ENCODE measurements around the gene LARP6.
"Not testable (repeated sequence)": the region's sequence is repeated elsewhere in the genome, so short reads cannot be mapped to it uniquely, and the experiment has no call there.

The LARP6 gene

GRCh38 chr15:70829371-70830166 lies 24.4 kb downstream of the LARP6 start:
- DNase-seq = no peak

- no peak for DNase-seq
Measured at GRCh38 chr15:70827721-70828120, 26.2 kb downstream of the LARP6 start.

GRCh38 chr15:70826634-70827033 lies 27.3 kb downstream of the LARP6 start:
- DNase-seq = no peak

- DNase-seq = no peak
Measured at GRCh38 chr15:70825841-70826240, 28.1 kb downstream of the LARP6 start.

GRCh38 chr15:70823196-70823595 lies 30.8 kb downstream of the LARP6 start:
- DNase-seq = no peak

- no peak for DNase-seq
Measured at GRCh38 chr15:70820214-70820613, 33.7 kb downstream of the LARP6 start.

GRCh38 chr15:70818580-70818979 lies 35.4 kb downstream of the LARP6 start:
- no peak for DNase-seq

GRCh38 chr15:70817266-70817665 lies 36.7 kb downstream of the LARP6 start:
- DNase-seq = no peak

GRCh38 chr15:70815604-70816003 lies 38.4 kb downstream of the LARP6 start:
- DNase-seq = no peak

GRCh38 chr15:70815011-70815410 lies 38.9 kb downstream of the LARP6 start:
- DNase-seq = not testable (repeated sequence)

- DNase-seq = no peak
Measured at GRCh38 chr15:70812827-70813364, 41.1 kb downstream of the LARP6 start.

- DNase-seq = no peak
Measured at GRCh38 chr15:70810916-70811578, 42.9 kb downstream of the LARP6 start.

- DNase-seq = no peak
Measured at GRCh38 chr15:70806992-70807712, 46.8 kb downstream of the LARP6 start.

- DNase-seq = not testable (repeated sequence)
Measured at GRCh38 chr15:70804388-70804787, 49.6 kb downstream of the LARP6 start.

- no peak for DNase-seq
Measured at GRCh38 chr15:70802629-70803028, 51.3 kb downstream of the LARP6 start.

GRCh38 chr15:70801109-70801508 lies 52.8 kb downstream of the LARP6 start:
- no peak for DNase-seq

- no peak for DNase-seq
Measured at GRCh38 chr15:70799667-70800450, 54.1 kb downstream of the LARP6 start.

GRCh38 chr15:70797464-70797863 lies 56.5 kb downstream of the LARP6 start:
- DNase-seq = no peak

GRCh38 chr15:70796516-70797310 lies 57.2 kb downstream of the LARP6 start:
- no peak for DNase-seq

GRCh38 chr15:70795311-70795665 lies 58.7 kb downstream of the LARP6 start:
- DNase-seq = no peak

GRCh38 chr15:70794596-70795310 lies 59.2 kb downstream of the LARP6 start:
- no peak for DNase-seq
